Mesodermal cell (in vitro differentiated cells): Measurements from ENCODE around the gene MUC4.

Source experiments
- H3K27ac ChIP-seq: 2 replicates; pipeline ENCODE4 v1.7.0; 2013; ENCODE audit warnings: mild to moderate bottlenecking, low read depth, low read length, moderate library complexity; ENCODE audit not compliant: severe bottlenecking
- H3K36me3 ChIP-seq: 2 replicates; pipeline ENCODE4 v1.7.1; 2013; ENCODE audit warnings: mild to moderate bottlenecking, low read length, moderate library complexity; ENCODE audit not compliant: control insufficient read depth, insufficient read depth
- H3K4me1 ChIP-seq: one replicate; pipeline ENCODE4 v1.7.1; 2013; ENCODE audit warnings: mild to moderate bottlenecking, low read length; ENCODE audit not compliant: insufficient read depth, control insufficient read depth, poor library complexity, severe bottlenecking
- H3K4me3 ChIP-seq: 2 replicates; pipeline ENCODE4 v1.7.0; 2013; ENCODE audit warnings: low read length, control low read depth, mild to moderate bottlenecking; ENCODE audit not compliant: insufficient read depth, poor library complexity, severe bottlenecking; ENCODE audit errors: extremely low read depth
- H3K9me3 ChIP-seq: 2 replicates; pipeline ENCODE4 v1.7.1; 2013; ENCODE audit warnings: mild to moderate bottlenecking, low read length, moderate library complexity; ENCODE audit not compliant: control insufficient read depth
- WGBS, 2 experiments: methylation state at CpG; one replicate each; pipeline ENCODE4 v1.1.5; 2013; ENCODE audit warnings: missing lambda C conversion rate in 2 of 2; ENCODE audit not compliant: insufficient coverage in 2 of 2; 5-methylcytosine and 5-hydroxymethylcytosine counted together

The MUC4 gene

GRCh38 chr3:195760345-195761122 lies 51.2 kb downstream of the MUC4 start:
- no peak overlapping the region for H3K27ac ChIP-seq
- 89 to 90% methylated on average over 23 to 24 of the region's 24 CpGs for WGBS, 2 experiments

GRCh38 chr3:195758721-195759353 lies 52.9 kb downstream of the MUC4 start:
- Histone ChIP-seq H3K9me3 (no peaks in the 10 kb centered on the region), H3K4me3 (no peak overlapping the region), H3K27ac (no peak overlapping the region), H3K36me3 (no peaks in the 10 kb centered on the region), H3K4me1 (no peaks in the 10 kb centered on the region)
- 87 to 88% methylated on average over 16 of the region's 19 CpGs for WGBS, 2 experiments

More at GRCh38 chr3:195760345-195761122, 51.2 kb downstream of the MUC4 start:
- H3K36me3 ChIP-seq = no peaks in the 10 kb centered on the region
- H3K4me3 ChIP-seq = no peak overlapping the region
- H3K9me3 ChIP-seq = no peaks in the 10 kb centered on the region
- H3K4me1 ChIP-seq = no peaks in the 10 kb centered on the region

DNA sequence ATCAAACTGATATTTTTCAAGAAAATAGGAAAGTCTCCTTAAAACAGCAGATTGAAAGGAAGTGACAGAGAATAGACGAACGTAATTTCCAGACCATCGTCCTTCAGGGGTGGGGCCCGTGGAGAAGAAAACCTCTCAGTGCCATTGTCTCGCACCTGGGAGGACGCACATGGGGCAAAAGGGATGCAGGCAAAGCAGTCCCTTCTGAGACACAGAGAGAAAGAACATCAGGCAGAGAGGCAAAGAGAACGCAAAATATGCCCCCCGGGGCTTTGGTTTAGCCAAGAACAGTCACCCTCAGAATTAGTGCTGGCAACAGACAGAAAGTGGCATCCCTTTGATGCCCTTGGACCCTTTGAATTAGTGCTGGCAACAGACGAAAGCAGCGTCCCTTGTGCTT lies 53.9 kb downstream of the MUC4 start:
- WGBS, 2 experiments = 83 to 93% methylated on average over 10 of the region's 10 CpGs
- H3K27ac ChIP-seq = no peak overlapping the region
- H3K4me1 ChIP-seq = no peaks in the 10 kb centered on the region
- H3K36me3 ChIP-seq = no peaks in the 10 kb centered on the region
- no peaks in the 10 kb centered on the region for H3K9me3 ChIP-seq
- no peak overlapping the region for H3K4me3 ChIP-seq

DNA sequence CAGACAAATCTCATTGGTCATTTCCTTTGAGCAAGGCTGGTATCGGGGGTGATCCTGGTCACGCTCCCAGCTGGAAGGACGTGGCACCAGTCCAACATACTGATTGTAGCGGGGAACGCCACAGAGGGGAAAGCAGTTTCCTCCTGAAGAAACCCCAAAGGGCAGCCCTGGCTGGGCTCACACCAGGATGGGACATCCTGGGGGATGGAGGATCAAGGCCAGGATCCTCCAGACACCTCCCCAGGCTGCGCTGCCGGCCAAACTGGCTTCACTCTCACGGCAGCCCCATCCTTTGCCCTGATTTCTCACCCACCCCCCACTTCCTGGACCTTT lies 54.3 kb downstream of the MUC4 start:
- H3K36me3 ChIP-seq = no peaks in the 10 kb centered on the region
- H3K4me1 ChIP-seq = no peaks in the 10 kb centered on the region
- no peaks in the 10 kb centered on the region for H3K9me3 ChIP-seq
- no peak overlapping the region for H3K27ac ChIP-seq
- no peak overlapping the region for H3K4me3 ChIP-seq
- WGBS, 2 experiments = 82 to 88% methylated on average over 7 to 8 of the region's 8 CpGs

DNA sequence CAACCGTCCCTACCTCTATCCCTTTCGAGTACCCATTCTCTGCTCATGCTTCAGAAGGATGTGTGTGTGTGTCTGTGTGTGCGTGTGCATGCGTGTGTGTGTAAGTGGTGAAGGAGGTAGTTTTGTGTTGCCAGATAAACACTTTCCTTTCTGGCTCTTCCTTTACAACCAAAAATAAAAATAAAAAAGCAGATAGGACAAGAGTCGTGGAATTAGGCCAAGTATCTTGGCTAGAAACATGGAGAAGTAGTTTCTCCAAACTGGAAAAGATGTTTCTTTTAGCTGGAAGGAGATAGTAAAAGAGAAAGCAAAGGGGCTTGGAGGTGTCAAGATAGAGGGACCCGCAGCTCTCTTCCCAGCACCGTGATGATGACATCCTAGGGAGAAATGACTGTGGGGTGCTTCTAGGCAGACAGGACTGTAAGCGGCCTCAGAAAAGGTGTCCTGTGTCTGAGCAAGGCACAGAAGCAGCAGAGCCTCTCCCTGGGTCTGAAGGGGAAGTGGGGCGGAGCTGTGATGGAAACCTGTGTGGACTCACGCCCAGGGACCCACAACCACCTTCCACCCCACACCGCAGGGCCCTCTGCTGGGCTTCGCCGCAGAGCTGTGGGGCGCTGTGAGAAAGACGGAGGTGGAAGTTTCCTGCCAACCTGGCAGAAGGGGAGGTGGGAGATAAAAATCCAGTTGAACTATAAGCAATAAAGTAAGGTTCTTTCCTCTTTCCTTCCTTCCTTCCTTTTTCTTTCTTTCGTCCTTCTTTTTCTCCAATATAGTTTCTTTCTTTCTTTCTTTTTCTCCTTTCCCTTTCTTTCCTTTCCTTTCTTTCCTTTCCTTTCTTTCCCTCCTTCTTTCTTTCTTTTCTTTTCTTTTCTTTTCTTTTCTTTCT lies 55.7 kb downstream of the MUC4 start:
- WGBS, 2 experiments = 88 to 89% methylated on average over 4 to 5 of the region's 16 CpGs
- Histone ChIP-seq H3K4me1 (no peaks in the 10 kb centered on the region), H3K36me3 (no peaks in the 10 kb centered on the region), H3K9me3 (no peaks in the 10 kb centered on the region), H3K27ac (no peak overlapping the region), H3K4me3 (no peak overlapping the region)

DNA sequence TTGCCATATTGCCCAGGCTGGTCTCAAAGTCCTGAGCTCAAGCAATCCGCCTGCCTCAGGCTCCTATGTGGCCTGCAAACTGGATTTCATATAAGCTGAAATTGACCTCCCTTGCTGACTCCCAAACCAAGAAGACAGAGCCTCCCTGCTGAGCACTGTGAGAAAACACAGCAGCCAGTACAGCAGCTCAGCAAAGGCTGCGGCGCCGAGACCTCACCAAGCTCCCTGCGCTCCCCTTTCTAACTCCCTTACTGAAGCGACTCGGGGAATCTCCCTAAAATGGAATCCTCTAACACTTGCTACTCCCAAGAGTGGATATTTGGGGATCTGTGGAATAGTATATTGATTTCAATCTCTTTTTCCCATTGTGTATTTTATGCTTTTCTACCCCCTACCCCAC lies 56.3 kb downstream of the MUC4 start:
- Histone ChIP-seq H3K9me3 (no peaks in the 10 kb centered on the region), H3K36me3 (no peaks in the 10 kb centered on the region), H3K4me1 (no peaks in the 10 kb centered on the region), H3K4me3 (no peak overlapping the region), H3K27ac (no peak overlapping the region)
- WGBS, 2 experiments = 82 to 89% methylated on average over 1 of the region's 7 CpGs

DNA sequence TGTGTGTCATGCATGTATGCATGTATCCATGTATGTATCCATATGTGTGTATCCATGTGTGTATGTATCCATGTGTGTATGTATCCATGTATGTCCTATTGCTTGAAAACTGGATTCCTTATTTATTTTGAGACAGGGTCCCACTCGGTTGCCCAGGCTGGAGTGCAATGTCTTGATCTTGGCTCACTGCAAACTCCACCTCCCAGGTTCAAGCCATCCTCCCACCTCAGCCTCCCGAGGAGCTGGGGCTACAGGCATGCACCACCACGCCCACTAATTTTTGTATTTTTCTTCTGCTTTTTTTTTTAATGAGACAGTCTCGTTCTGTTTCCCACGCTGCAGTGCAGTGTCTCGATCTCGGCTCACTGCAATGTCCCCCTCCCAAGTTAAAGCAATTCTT lies 56.8 kb downstream of the MUC4 start:
- 91 to 95% methylated on average over 7 of the region's 7 CpGs for WGBS, 2 experiments
- Histone ChIP-seq H3K4me1 (no peaks in the 10 kb centered on the region), H3K36me3 (no peaks in the 10 kb centered on the region), H3K4me3 (no peak overlapping the region), H3K9me3 (no peaks in the 10 kb centered on the region), H3K27ac (no peak overlapping the region)

DNA sequence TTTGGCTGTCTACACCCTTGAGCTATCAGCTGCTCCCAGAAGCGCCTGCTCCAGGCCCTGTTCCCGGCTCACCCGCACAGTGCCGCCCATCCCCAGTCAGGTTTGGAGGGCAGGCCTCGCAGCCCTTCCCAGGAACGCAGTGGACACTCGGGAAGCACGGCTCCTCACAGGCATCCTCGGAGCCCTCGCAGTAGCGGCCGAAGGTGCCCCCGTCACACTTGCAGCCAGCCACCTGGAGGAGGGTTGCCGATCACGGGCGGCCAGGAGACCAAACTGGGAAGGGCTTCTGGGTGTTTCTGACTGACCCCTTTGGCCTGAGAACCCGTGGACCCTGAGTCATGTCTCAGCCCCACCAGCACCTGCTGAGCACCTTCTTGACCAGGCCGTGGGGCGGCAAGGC lies 57.6 kb downstream of the MUC4 start:
- Histone ChIP-seq H3K4me1 (no peaks in the 10 kb centered on the region), H3K9me3 (no peaks in the 10 kb centered on the region), H3K36me3 (no peaks in the 10 kb centered on the region), H3K4me3 (no peak overlapping the region), H3K27ac (no peak overlapping the region)
- WGBS, 2 experiments = 89 to 93% methylated on average over 18 to 19 of the region's 19 CpGs

DNA sequence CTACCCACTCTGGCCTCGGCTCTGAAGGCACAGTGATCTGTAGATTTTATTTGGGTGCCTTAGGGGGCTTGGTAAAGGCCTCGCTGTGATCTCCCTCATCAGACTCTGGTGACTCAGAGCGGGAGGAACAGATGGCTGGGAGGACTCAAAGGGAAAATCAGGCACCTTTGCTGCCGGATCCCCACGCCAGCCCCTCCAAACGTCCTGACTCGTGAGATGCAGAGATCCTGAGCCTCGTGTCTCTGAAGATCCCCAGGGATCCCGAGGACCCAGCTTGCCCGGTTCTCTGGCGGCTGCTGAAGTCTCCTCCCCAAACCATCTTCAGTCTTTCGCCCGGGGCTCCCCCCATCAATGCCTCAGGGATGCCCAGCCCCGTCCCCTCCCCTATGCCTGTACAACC lies 58.1 kb downstream of the MUC4 start:
- H3K4me1 ChIP-seq = no peaks in the 10 kb centered on the region
- H3K27ac ChIP-seq = no peak overlapping the region
- WGBS, 2 experiments = 78 to 90% methylated on average over 9 to 12 of the region's 14 CpGs
- H3K9me3 ChIP-seq = no peaks in the 10 kb centered on the region
- H3K4me3 ChIP-seq = no peak overlapping the region
- H3K36me3 ChIP-seq = no peaks in the 10 kb centered on the region

GRCh38 chr3:195752546-195753331 lies 59.0 kb downstream of the MUC4 start:
- no peaks in the 10 kb centered on the region for H3K4me1 ChIP-seq
- H3K9me3 ChIP-seq = no peaks in the 10 kb centered on the region
- no peaks in the 10 kb centered on the region for H3K36me3 ChIP-seq
- 86 to 94% methylated on average over 17 to 21 of the region's 26 CpGs for WGBS, 2 experiments
- H3K27ac ChIP-seq = no peak overlapping the region
- H3K4me3 ChIP-seq = no peak overlapping the region
